Activated CD4-positive, alpha-beta T cell treated with anti-CD3 and anti-CD28 coated beads, Interleukin-2, amount 10 ng/mL, durations not matched to agents 7 days and 5 days (primary cell): ENCODE results near the gene GABBR1. TPM values are rescaled to one million over a fixed set of nuclear protein-coding genes. Genes with fewer than 3 reads are reported as not detected.

Experiments
- CTCF ChIA-PET: fragments of 350-600 bp; sonication (Branson Sonifier 250); formaldehyde crosslinking; loops from one replicate; lab custom pipeline; 2021; ENCODE audit warnings: antibody characterized with exemption; lab: Charles Lee
- POLR2A ChIA-PET: fragments of 350-600 bp; sonication (Branson Sonifier 250); formaldehyde crosslinking; loops from one replicate; lab custom pipeline; 2021; ENCODE audit warnings: antibody characterized with exemption; lab: Charles Lee
- DNase-seq: peaks from one replicate; pipeline ENCODE4 v3.0.0-alpha.2; 2020
- H3K27ac Mint-ChIP-seq: one replicate; pipeline ENCODE4 v1.8.0; 2021; ENCODE audit warnings: mild to moderate bottlenecking, moderate library complexity, mixed read lengths
- H3K27me3 Mint-ChIP-seq: one replicate; pipeline ENCODE4 v1.8.0; 2021; ENCODE audit warnings: mixed read lengths
- H3K36me3 Mint-ChIP-seq: one replicate; pipeline ENCODE4 v1.8.0; 2021; ENCODE audit warnings: low read depth, mixed read lengths
- H3K4me1 Mint-ChIP-seq: one replicate; pipeline ENCODE4 v1.8.0; 2021; ENCODE audit warnings: mixed read lengths
- H3K4me3 Mint-ChIP-seq: one replicate; pipeline ENCODE4 v1.8.0; 2021; ENCODE audit warnings: mild to moderate bottlenecking, moderate library complexity, mixed read lengths
- H3K9me3 Mint-ChIP-seq: one replicate; pipeline ENCODE4 v1.8.0; 2021; ENCODE audit warnings: mixed read lengths
- total RNA-seq, 2 experiments: library from RNA; stranded (reverse); gene quantifications; one replicate each; pipeline ENCODE4 v1.2.3, GENCODE V29; 2021

The GABBR1 gene
- total RNA-seq, 2 experiments from 2014 or later = 48.5 to 50.5 TPM

- no peaks in the 10 kb centered on the region for H3K27me3 Mint-ChIP-seq
- POLR2A ChIA-PET = interaction anchor here (0.6 kb wide), 1 partner anchor 14 kb away, joined by 3 read pairs; no protein-coding TSS in a partner anchor
- peaks cover 8% of the 10 kb centered on the region for H3K36me3 Mint-ChIP-seq
- DNase-seq = no peak
- no peak overlapping the region for H3K4me3 Mint-ChIP-seq
- H3K27ac Mint-ChIP-seq = no peak overlapping the region
- CTCF ChIA-PET = no interaction called here
- H3K9me3 Mint-ChIP-seq = no peaks in the 10 kb centered on the region
- H3K4me1 Mint-ChIP-seq = no peaks in the 10 kb centered on the region
Observed at GRCh38 chr6:29603930-29604329, 29.1 kb downstream of the GABBR1 start.

GRCh38 chr6:29603456-29603855 lies 29.5 kb downstream of the GABBR1 start:
- H3K27ac Mint-ChIP-seq = no peak overlapping the region
- CTCF ChIA-PET = interaction anchor here (1.4 kb wide), 1 partner anchor 11 kb away, joined by 5 read pairs; no protein-coding TSS in a partner anchor

GRCh38 chr6:29602564-29603361 lies 30.2 kb downstream of the GABBR1 start:
- peak; percentile 11 for DNase-seq
- ChIA-PET CTCF (interaction anchor here (1.4 kb wide), 1 partner anchor 10 kb away, joined by 5 read pairs; no protein-coding TSS in a partner anchor), POLR2A (no interaction called here)
- Mint-ChIP-seq H3K27me3 (no peaks in the 10 kb centered on the region), H3K4me1 (no peaks in the 10 kb centered on the region), H3K9me3 (no peaks in the 10 kb centered on the region), H3K4me3 (no peak overlapping the region), H3K36me3 (peaks cover 5% of the 10 kb centered on the region), H3K27ac (no peak overlapping the region)

More at GRCh38 chr6:29603456-29603855, 29.5 kb downstream of the GABBR1 start:
- H3K9me3 Mint-ChIP-seq = no peaks in the 10 kb centered on the region
- H3K27me3 Mint-ChIP-seq = no peaks in the 10 kb centered on the region
- H3K4me1 Mint-ChIP-seq = no peaks in the 10 kb centered on the region
- H3K4me3 Mint-ChIP-seq = no peak overlapping the region
- no peak for DNase-seq
- POLR2A ChIA-PET = no interaction called here
- peaks cover 7% of the 10 kb centered on the region for H3K36me3 Mint-ChIP-seq

GRCh38 chr6:29598172-29598747 lies 34.7 kb downstream of the GABBR1 start:
- no peaks in the 10 kb centered on the region for H3K9me3 Mint-ChIP-seq
- peaks cover 2% of the 10 kb centered on the region for H3K27me3 Mint-ChIP-seq
- no peak for DNase-seq
- no peaks in the 10 kb centered on the region for H3K36me3 Mint-ChIP-seq
- H3K4me1 Mint-ChIP-seq = no peaks in the 10 kb centered on the region
- ChIA-PET POLR2A (no interaction called here), CTCF (no interaction called here)
- no peak overlapping the region for H3K27ac Mint-ChIP-seq
- no peak overlapping the region for H3K4me3 Mint-ChIP-seq

GRCh38 chr6:29597184-29597583 lies 35.8 kb downstream of the GABBR1 start:
- H3K27me3 Mint-ChIP-seq = peaks cover 2% of the 10 kb centered on the region
- no peaks in the 10 kb centered on the region for H3K36me3 Mint-ChIP-seq
- H3K9me3 Mint-ChIP-seq = no peaks in the 10 kb centered on the region
- no peak overlapping the region for H3K27ac Mint-ChIP-seq
- DNase-seq = no peak
- no peaks in the 10 kb centered on the region for H3K4me1 Mint-ChIP-seq
- ChIA-PET CTCF (no interaction called here), POLR2A (no interaction called here)
- H3K4me3 Mint-ChIP-seq = no peak overlapping the region

GRCh38 chr6:29596381-29596900 lies 36.5 kb downstream of the GABBR1 start:
- no peaks in the 10 kb centered on the region for H3K9me3 Mint-ChIP-seq
- no peak for DNase-seq
- peaks cover 5% of the 10 kb centered on the region for H3K27me3 Mint-ChIP-seq
- H3K4me3 Mint-ChIP-seq = no peak overlapping the region
- H3K36me3 Mint-ChIP-seq = no peaks in the 10 kb centered on the region
- no peak overlapping the region for H3K27ac Mint-ChIP-seq
- no peaks in the 10 kb centered on the region for H3K4me1 Mint-ChIP-seq
- CTCF ChIA-PET = no interaction called here
- POLR2A ChIA-PET = no interaction called here

GRCh38 chr6:29593199-29593855 lies 39.7 kb downstream of the GABBR1 start:
- DNase-seq = no peak
- Mint-ChIP-seq H3K4me1 (no peaks in the 10 kb centered on the region), H3K27ac (no peak overlapping the region), H3K27me3 (peaks cover 16% of the 10 kb centered on the region), H3K4me3 (no peak overlapping the region), H3K9me3 (no peaks in the 10 kb centered on the region), H3K36me3 (no peaks in the 10 kb centered on the region)
- POLR2A ChIA-PET = no interaction called here
- CTCF ChIA-PET = interaction anchor here (1.6 kb wide), 1 partner anchor 10 kb away, joined by 5 read pairs; no protein-coding TSS in a partner anchor

GRCh38 chr6:29591677-29592076 lies 41.3 kb downstream of the GABBR1 start:
- DNase-seq = no peak
- no peak overlapping the region for H3K27ac Mint-ChIP-seq
- no peaks in the 10 kb centered on the region for H3K9me3 Mint-ChIP-seq
- H3K4me1 Mint-ChIP-seq = no peaks in the 10 kb centered on the region
- H3K4me3 Mint-ChIP-seq = no peak overlapping the region
- H3K36me3 Mint-ChIP-seq = no peaks in the 10 kb centered on the region
- CTCF ChIA-PET = interaction anchor here (1.6 kb wide), 1 partner anchor 11 kb away, joined by 5 read pairs; no protein-coding TSS in a partner anchor
- POLR2A ChIA-PET = no interaction called here
- peaks cover 21% of the 10 kb centered on the region for H3K27me3 Mint-ChIP-seq

GRCh38 chr6:29590218-29590808 lies 42.7 kb downstream of the GABBR1 start:
- CTCF ChIA-PET = interaction anchor here (1.3 kb wide), 1 partner anchor 31 kb away, joined by 3 read pairs; the partner anchor contains the start of gene UBD
- POLR2A ChIA-PET = interaction anchor here (0.6 kb wide), 1 partner anchor 14 kb away, joined by 3 read pairs; no protein-coding TSS in a partner anchor
- DNase-seq = no peak
- peaks cover 26% of the 10 kb centered on the region for H3K27me3 Mint-ChIP-seq
- no peak overlapping the region for H3K4me3 Mint-ChIP-seq
- no peaks in the 10 kb centered on the region for H3K4me1 Mint-ChIP-seq
- no peaks in the 10 kb centered on the region for H3K36me3 Mint-ChIP-seq
- H3K27ac Mint-ChIP-seq = no peak overlapping the region
- no peaks in the 10 kb centered on the region for H3K9me3 Mint-ChIP-seq

- Mint-ChIP-seq H3K4me3 (no peak overlapping the region), H3K27me3 (peaks cover 26% of the 10 kb centered on the region), H3K36me3 (no peaks in the 10 kb centered on the region), H3K9me3 (no peaks in the 10 kb centered on the region), H3K27ac (no peak overlapping the region), H3K4me1 (no peaks in the 10 kb centered on the region)
- CTCF ChIA-PET = interaction anchor here (1.3 kb wide), 1 partner anchor 31 kb away, joined by 3 read pairs; the partner anchor contains the start of gene UBD
- DNase-seq = peak; percentile 61
- POLR2A ChIA-PET = no interaction called here
Observed at GRCh38 chr6:29589423-29590048, 43.4 kb downstream of the GABBR1 start.

- Mint-ChIP-seq H3K4me3 (no peak within 1 kb of the TSS), H3K36me3 (no peaks in the 10 kb centered on the region), H3K9me3 (no peaks in the 10 kb centered on the region), H3K27ac (no peak within 1 kb of the TSS), H3K27me3 (peaks cover 27% of the 10 kb centered on the region), H3K4me1 (no peaks in the 10 kb centered on the region)
- ChIA-PET POLR2A (no interaction called here), CTCF (no interaction called here)
- no peak for DNase-seq
Observed at GRCh38 chr6:29584821-29585220, 48.2 kb downstream of the GABBR1 start, which contains the start of gene OR2H2. TSS of gene OR2H2 (plus strand) at chr6:29585121. CDS start at chr6:29587945, 2,824 bp downstream.

- CTCF ChIA-PET = interaction anchor here (0.5 to 1.3 kb wide), 2 partner anchors 10 to 251 kb away, joined by 3 to 4 read pairs; no protein-coding TSS in a partner anchor
- peaks cover 15% of the 10 kb centered on the region for H3K27me3 Mint-ChIP-seq
- no peak overlapping the region for H3K27ac Mint-ChIP-seq
- DNase-seq = no peak
- H3K36me3 Mint-ChIP-seq = no peaks in the 10 kb centered on the region
- H3K9me3 Mint-ChIP-seq = no peaks in the 10 kb centered on the region
- POLR2A ChIA-PET = no interaction called here
- no peaks in the 10 kb centered on the region for H3K4me1 Mint-ChIP-seq
- H3K4me3 Mint-ChIP-seq = no peak overlapping the region
Observed at GRCh38 chr6:29577544-29577943, 55.4 kb downstream of the GABBR1 start.
